Dermis blood vessel endothelial cell (primary cell): Measurements from ENCODE around the gene EDA. TPM values are rescaled to one million over a fixed set of nuclear protein-coding genes. Genes with fewer than 3 reads are reported as not detected.

ENCODE experiments used
- DNase-seq: peaks from one replicate; pipeline ENCODE4 v3.0.0; 2010
- total RNA-seq: library from RNA; depleted of rRNA; stranded (reverse); fragments of >200 nt; gene quantifications from 2 replicates; pipeline ENCODE4 v1.2.3, GENCODE V29; 2014

The EDA gene
- total RNA-seq, 1 donor from 2014 or later = 3.1 TPM

- no peak for DNase-seq
Measured at GRCh38 chrX:70082723-70083122, 466.8 kb downstream of the EDA start.

- DNase-seq = no peak
Measured at GRCh38 chrX:70084592-70085240, 468.8 kb downstream of the EDA start.

DNA sequence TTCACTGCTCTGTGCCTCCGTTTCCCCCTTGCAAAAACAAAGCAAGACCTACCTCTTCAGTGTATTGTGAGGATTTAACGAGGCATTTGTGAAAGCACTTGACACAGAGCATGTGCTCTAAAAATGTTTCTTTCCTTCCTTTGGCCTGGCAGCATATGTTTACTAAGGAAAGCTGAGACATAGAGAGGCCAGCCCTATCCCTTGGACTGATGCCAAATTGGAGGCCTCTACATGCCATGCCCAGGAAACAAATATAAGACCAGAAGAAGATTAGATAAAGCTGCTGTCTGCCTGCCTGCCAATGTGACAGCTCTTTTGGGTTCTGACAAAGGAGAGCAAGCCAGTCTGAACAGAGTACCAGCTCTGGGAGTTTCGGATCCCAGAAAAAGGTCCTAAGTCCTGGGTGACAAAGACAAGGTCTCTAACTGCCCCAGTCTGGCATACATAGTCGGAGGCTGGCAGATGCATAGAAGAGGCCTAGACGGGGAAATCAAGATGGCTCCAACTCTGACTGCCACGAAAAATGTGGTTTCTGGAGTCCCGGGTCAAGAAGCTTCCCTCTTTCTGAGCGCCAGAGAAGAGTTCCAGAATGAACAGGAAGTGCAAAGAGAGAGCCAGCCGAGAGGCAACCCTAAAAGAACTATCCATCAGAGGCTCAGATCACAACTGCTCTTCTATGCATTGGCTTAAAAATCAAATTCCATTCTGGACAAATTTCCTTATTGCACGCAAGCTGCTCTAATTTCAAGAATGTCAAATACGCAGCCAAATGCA, 472.1 kb downstream of the EDA start:
- peak; percentile 68 for DNase-seq

- no peak for DNase-seq
Measured at GRCh38 chrX:70088751-70089150, 472.8 kb downstream of the EDA start.

Other genes with a start within 250 kb of the EDA start
- gene NALF2, start 111.8 kb upstream of the EDA start, total RNA-seq = 0.05 and 2.9 TPM in 2 replicates